HL-60 (cell line): ENCODE data around the gene GDPD2.

Experiments used
- CTCF ChIP-seq: IDR thresholded peaks from one replicate; pipeline ENCODE4 v1.5.1; 2011; ENCODE audit warnings: low read length, control low read depth, inconsistent platforms; ENCODE audit not compliant: insufficient read depth
- POLR2AphosphoS5 ChIP-seq: IDR thresholded peaks from 2 replicates; pipeline ENCODE4 v1.6.1; 2012; ENCODE audit warnings: low read depth

GRCh38 chrX:70476166-70476933 lies 53.2 kb downstream of the GDPD2 start:
- TF ChIP-seq POLR2AphosphoS5 (no peak), CTCF (no peak)
